ENCODE results near the gene TENM3. TPM values are rescaled to one million over a fixed set of nuclear protein-coding genes. Genes with fewer than 3 reads are reported as not detected.

TENM3 gene
- total and polyA plus RNA-seq, 12 donors, result 0.20 to 6.6 (median 3.5) TPM

- WGBS, 2 donors, result 70 to 83% methylated on average over 5 of the region's 5 CpGs
Observed at GRCh38 chr4:182409271-182409670, 166.1 kb downstream of the TENM3 start.

GRCh38 chr4:182411391-182411790 lies 168.2 kb downstream of the TENM3 start:
- DNase-seq (no peak), ATAC-seq (no peak)
- intact Hi-C loops (cut with DNase I), result no loop called here
- Histone ChIP-seq H3K27me3 (peaks cover 0 to 2% (median 0%) of the 10 kb centered on the region in 7 donors), H3K9me3 (peaks cover 0 to 21% (median 6%) of the 10 kb centered on the region in 11 donors), H3K4me1 (no peaks in the 10 kb centered on the region), H3K36me3 (no peaks in the 10 kb centered on the region), H3K27ac (no peak overlapping the region), H3K4me3 (no peak overlapping the region)
- no peak for TF ChIP-seq CTCF (IDR thresholded peaks at IDR 0.05)
- 81 to 91% methylated on average over 3 of the region's 3 CpGs for WGBS, 2 donors

More at GRCh38 chr4:182409271-182409670, 166.1 kb downstream of the TENM3 start:
- H3K4me1 ChIP-seq, result no peaks in the 10 kb centered on the region
- peaks cover 0 to 2% (median 0%) of the 10 kb centered on the region in 7 donors for H3K27me3 ChIP-seq
- peaks cover 0 to 18% (median 6%) of the 10 kb centered on the region in 11 donors for H3K9me3 ChIP-seq
- no peaks in the 10 kb centered on the region for H3K36me3 ChIP-seq
- no peak overlapping the region for H3K27ac ChIP-seq
- intact Hi-C loops (cut with DNase I), result no loop called here
- no peak for TF ChIP-seq CTCF (IDR thresholded peaks at IDR 0.05)
- ATAC-seq (no peak), DNase-seq (no peak)
- H3K4me3 ChIP-seq, result no peak overlapping the region

GRCh38 chr4:182413550-182413949 lies 170.3 kb downstream of the TENM3 start:
- 86 to 87% methylated on average over 1 of the region's 1 CpG for WGBS, 2 donors
- DNase-seq (no peak), ATAC-seq (no peak)
- Histone ChIP-seq H3K9me3 (peaks cover 0 to 21% (median 6%) of the 10 kb centered on the region in 11 donors), H3K27ac (no peak overlapping the region), H3K4me3 (no peak overlapping the region), H3K27me3 (peaks cover 0 to 2% (median 0%) of the 10 kb centered on the region in 7 donors), H3K4me1 (no peaks in the 10 kb centered on the region), H3K36me3 (no peaks in the 10 kb centered on the region)
- intact Hi-C loops (cut with DNase I), result no loop called here
- TF ChIP-seq CTCF (IDR thresholded peaks at IDR 0.05), result no peak

- Histone ChIP-seq H3K4me1 (no peaks in the 10 kb centered on the region), H3K4me3 (no peak overlapping the region), H3K9me3 (peaks cover 0 to 21% (median 6%) of the 10 kb centered on the region in 11 donors), H3K27ac (no peak overlapping the region), H3K36me3 (no peaks in the 10 kb centered on the region), H3K27me3 (no peaks in the 10 kb centered on the region)
- DNase-seq (no peak), ATAC-seq (no peak)
- WGBS, 2 donors, result 53 to 59% methylated on average over 2 of the region's 2 CpGs
- TF ChIP-seq CTCF (IDR thresholded peaks at IDR 0.05), result no peak
- intact Hi-C loops (cut with DNase I), result no loop called here
Observed at GRCh38 chr4:182415116-182415515, 171.9 kb downstream of the TENM3 start.
